Adrenal gland (tissue), 5 donors: ENCODE measurements around the gene PLAC1.

Source experiments
- POLR2A ChIP-seq, 2 donors: fragments of 450-650 bp; IDR thresholded peaks; one replicate each; pipeline ENCODE4 v1.6.1; 2017; ENCODE audit warnings: antibody characterized with exemption in 2 of 2, mild to moderate bottlenecking in 2 of 2, moderate library complexity in 1 of 2
- TF ChIP-seq, protein P1 (sequence below), 6 experiments: fragments of 450-650 bp in 4 of 6; fragments of 200-600 bp in 2 of 6; sonication (generic) in 1 of 6; IDR thresholded peaks; 1 replicate in 5 of 6; 2 replicates in 1 of 6; pipeline versions ENCODE4 v1.5.1 to v1.8.0; 2016 to 2021; ENCODE audit warnings: antibody characterized with exemption in 6 of 6, mild to moderate bottlenecking in 2 of 6, moderate library complexity in 1 of 6
- donor health status: DM: no; HTN: no; CAD: no.

DNA sequence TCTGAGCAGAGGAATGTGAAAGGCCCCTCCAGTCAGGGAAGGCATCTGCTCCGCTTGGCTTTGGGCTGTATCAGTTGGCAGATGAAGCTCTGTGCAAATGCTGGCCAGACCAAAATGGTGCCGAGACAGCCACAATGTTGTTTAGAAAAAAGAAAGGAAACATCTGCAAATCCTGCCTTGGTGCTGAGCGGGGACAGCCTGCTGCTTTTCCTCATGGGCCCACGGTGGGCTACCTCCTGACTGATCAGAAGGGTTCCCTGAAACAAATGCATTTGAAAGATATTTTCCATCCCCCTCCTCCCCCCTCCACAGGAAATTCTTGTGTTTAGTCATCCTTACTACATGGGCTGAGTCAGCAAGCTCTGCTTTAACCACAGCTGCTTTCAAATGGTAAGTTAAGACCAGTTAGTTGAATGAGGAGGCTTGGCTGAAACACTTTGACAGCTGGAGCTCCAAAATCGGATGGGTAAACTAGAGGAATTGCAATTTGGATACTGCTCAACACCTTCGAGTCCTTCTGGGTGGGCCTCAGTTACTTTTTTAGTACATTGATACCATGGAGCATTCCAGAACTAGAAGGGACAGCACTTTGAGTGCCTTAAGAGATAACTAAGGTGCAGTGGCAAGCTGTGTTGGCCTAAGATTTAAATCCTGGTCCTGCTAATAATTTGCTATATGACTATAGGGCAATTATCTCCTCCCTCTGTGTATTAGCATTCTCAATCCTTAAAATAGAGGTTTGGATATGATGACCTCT is 36.0 kb downstream of the PLAC1 start:
- TF ChIP-seq, protein P1, sequence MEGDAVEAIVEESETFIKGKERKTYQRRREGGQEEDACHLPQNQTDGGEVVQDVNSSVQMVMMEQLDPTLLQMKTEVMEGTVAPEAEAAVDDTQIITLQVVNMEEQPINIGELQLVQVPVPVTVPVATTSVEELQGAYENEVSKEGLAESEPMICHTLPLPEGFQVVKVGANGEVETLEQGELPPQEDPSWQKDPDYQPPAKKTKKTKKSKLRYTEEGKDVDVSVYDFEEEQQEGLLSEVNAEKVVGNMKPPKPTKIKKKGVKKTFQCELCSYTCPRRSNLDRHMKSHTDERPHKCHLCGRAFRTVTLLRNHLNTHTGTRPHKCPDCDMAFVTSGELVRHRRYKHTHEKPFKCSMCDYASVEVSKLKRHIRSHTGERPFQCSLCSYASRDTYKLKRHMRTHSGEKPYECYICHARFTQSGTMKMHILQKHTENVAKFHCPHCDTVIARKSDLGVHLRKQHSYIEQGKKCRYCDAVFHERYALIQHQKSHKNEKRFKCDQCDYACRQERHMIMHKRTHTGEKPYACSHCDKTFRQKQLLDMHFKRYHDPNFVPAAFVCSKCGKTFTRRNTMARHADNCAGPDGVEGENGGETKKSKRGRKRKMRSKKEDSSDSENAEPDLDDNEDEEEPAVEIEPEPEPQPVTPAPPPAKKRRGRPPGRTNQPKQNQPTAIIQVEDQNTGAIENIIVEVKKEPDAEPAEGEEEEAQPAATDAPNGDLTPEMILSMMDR (IDR thresholded peaks at IDR 0.05) = no peak
- no peak for TF ChIP-seq POLR2A (IDR thresholded peaks at IDR 0.05)
